Measurements from ENCODE around the gene TUT4.

- TF ChIP-seq CTCF (conservative IDR thresholded peaks at IDR 0.05) (no peak), ZFX (IDR thresholded peaks at IDR 0.05) (no peak)
These were observed 48.6 kb upstream of the TUT4 start for GRCh38 chr1:52601519-52601918.

All from C4-2B (cell line).